Head of caudate nucleus (tissue), 42 donors: ENCODE data around the gene TSSK6.

Experiments used
- DNase-seq, 42 donors: peaks; one replicate each; pipeline versions ENCODE4 v3.0.0 to v3.0.0-alpha.2; 2020 to 2021; ENCODE audit warnings: mixed read lengths in 7 of 42
- intact Hi-C: fragments of 100-400 bp; cut with DNase I; formaldehyde crosslinking; loops from one replicate; pipeline ENCODE4 v1.15.0; 2022

Gene TSSK6

DNA sequence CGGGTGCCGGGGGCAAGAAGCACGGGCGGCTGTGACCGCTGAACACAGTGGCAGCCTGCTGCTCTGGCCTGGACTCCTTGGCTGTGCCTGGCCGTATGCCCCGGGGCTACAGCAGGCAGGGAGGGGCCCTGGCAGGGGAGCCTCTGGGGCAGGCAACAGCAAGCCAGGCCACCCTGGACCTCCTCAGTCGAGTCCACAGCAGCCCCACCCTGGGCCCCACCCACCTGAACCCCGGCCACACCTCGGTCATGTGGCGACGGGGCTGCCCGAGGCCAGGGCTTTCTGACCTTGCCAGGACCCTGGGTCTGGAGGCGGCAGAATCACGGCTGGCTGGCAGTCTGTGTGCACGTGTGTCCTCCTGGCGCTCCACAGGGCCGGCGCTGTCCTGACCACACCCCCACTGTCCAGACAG, 31.4 kb upstream of the TSSK6 start:
- intact Hi-C loops, result no loop called here
- DNase-seq, result no peak

DNA sequence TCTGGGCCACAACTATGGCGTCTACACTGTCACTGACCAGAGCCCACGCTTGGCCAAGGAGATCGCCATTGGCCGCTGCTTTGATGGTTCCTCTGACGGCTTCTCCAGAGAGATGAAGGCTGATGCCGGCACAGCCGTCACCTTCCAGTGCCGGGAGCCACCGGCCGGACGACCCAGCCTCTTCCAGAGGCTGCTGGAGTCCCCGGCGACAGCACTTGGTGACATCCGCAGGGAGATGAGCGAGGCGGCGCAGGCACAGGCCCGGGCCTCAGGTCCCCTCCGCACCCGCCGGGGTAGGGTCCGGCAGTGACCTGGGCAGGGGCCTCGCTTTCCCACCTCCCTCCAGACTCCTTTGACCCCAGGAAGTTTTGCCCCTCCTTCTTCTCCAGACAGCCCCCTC, 30.4 kb upstream of the TSSK6 start:
- intact Hi-C loops, result no loop called here

DNA sequence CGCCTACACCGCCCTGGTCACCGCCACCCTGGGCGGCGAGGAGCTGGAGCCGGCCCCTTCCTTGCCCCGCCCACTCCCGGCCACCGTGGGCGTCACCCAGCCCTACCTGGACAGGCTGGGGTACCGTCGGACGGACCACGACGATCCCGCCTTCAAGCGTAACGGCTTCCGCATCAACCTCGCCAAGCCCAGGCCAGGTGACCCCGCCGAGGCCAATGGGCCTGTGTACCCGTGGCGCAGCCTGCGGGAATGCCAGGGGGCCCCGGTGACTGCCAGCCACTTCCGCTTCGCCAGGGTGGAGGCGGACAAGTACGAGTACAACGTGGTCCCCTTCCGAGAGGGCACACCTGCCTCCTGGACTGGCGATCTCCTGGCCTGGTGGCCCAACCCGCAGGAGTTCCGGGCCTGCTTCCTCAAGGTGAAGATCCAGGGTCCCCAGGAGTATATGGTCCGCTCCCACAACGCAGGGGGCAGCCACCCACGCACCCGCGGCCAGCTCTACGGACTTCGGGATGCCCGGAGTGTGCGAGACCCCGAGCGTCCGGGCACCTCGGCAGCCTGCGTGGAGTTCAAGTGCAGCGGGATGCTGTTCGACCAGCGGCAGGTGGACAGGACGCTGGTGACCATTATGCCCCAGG, 29.7 kb upstream of the TSSK6 start:
- intact Hi-C loops, result no loop called here
- no peak for DNase-seq

More for the DNA sequence above, 30.4 kb upstream of the TSSK6 start:
- no peak for DNase-seq

DNA sequence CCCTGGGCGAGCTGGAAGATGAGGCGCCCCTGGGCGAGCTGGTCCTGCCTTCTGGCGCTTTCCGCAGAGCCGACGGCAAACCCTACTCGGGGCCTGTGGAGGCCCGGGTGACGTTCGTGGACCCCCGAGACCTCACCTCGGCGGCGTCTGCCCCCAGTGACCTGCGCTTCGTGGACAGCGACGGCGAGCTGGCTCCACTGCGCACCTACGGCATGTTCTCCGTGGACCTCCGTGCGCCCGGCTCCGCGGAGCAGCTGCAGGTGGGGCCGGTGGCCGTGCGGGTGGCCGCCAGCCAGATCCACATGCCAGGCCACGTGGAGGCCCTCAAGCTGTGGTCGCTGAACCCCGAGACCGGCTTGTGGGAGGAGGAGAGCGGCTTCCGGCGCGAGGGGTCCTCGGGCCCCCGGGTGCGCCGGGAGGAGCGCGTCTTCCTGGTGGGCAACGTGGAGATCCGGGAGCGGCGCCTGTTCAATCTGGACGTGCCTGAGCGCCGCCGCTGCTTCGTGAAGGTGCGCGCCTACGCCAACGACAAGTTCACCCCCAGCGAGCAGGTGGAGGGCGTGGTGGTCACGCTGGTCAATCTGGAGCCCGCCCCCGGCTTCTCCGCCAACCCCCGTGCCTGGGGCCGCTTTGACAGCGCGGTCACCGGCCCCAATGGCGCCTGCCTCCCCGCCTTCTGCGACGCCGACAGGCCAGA, 29.1 kb upstream of the TSSK6 start:
- intact Hi-C loops, result no loop called here
- DNase-seq, result no peak

DNA sequence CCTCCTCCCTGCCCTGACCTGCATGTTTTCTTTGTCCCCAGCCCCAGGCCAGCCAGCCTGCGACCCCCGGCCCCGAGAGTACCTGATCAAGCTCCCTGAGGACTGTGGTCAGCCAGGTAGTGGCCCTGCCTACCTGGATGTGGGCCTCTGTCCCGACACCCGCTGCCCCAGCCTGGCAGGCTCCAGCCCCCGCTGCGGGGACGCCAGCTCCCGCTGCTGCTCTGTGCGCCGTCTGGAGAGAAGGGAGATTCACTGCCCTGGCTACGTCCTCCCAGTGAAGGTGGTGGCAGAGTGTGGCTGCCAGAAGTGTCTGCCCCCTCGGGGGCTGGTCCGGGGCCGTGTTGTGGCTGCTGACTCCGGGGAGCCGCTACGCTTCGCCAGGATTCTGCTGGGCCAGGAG, 28.3 kb upstream of the TSSK6 start:
- no peak for DNase-seq
- intact Hi-C loops, result no loop called here

GRCh38 chr19:19543101-19543500, 27.8 kb upstream of the TSSK6 start:
- no peak for DNase-seq
- intact Hi-C loops, result no loop called here

- intact Hi-C loops, result no loop called here
Observed at GRCh38 chr19:19542507-19542906, 27.2 kb upstream of the TSSK6 start.

GRCh38 chr19:19541616-19542015, 26.3 kb upstream of the TSSK6 start:
- intact Hi-C loops, result no loop called here
- no peak for DNase-seq

More at GRCh38 chr19:19542507-19542906, 27.2 kb upstream of the TSSK6 start:
- DNase-seq, result no peak

DNA sequence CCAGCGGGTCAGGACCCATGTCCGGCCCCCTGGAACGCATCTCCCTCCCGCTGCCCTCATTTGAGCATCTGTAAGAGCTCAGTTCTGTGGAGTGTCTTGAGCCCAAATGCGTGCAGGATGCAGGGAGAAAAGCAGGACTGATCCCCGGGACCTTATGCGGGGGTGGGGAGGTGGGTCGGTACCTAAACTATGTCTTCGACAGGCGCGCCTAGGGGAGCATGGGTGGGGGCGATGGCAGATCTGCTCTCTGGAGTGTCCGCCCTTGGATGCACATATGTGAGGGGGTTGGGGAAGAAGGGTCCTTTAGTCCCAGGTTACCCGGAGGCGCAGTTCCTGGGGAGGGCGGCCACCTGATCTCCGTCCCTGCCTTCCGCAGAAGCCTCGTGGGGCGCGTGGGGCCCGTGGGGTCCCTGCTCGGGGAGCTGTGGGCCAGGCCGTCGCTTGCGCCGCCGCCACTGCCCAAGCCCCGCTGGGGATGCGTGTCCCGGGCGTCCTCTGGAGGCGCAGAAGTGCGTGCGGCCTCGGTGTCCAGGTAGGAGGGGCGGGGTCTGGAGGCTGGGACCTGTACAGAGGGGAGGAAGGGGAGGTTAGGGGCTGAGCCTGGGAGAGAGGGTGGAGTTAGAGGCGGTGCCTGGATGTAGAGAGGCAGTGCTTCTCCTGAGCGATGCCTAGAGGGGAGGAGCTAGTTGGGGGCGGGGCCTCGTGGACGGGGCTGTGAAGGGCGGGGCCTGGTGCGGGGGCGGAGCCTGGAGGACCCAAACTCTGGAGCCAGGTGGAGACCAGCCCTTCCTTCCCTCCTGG, 25.6 kb upstream of the TSSK6 start:
- intact Hi-C loops, result no loop called here
- DNase-seq, result peak in 31 of 42 donors; percentile 18 to 75 (median 48)

DNA sequence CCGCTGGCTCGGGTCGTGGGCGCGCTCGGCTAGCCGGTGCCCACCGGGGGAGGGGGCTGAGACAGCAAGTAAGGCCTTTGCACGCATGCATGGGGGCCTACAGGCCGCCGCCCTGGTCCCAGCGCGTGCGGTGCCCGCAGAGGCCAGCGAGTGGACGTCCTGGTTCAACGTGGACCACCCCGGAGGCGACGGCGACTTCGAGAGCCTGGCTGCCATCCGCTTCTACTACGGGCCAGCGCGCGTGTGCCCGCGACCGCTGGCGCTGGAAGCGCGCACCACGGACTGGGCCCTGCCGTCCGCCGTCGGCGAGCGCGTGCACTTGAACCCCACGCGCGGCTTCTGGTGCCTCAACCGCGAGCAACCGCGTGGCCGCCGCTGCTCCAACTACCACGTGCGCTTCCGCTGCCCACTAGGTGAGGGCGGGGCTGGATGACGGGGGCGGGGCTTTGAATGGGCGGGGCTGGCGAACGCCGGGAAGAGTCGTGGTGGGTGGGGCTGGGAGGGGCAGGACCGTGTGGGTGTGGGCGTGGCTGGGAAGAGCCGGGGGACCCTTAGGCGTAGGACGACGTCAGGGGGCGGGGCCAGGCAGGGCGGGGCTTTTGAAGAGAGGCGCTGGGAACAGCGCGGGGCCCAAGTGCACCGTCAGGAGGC, 24.8 kb upstream of the TSSK6 start:
- intact Hi-C loops, result no loop called here
- DNase-seq, result peak in 36 of 42 donors; percentile 18 to 79 (median 56)

GRCh38 chr19:19539698-19540063, 24.3 kb upstream of the TSSK6 start:
- intact Hi-C loops, result no loop called here
- DNase-seq, result no peak

DNA sequence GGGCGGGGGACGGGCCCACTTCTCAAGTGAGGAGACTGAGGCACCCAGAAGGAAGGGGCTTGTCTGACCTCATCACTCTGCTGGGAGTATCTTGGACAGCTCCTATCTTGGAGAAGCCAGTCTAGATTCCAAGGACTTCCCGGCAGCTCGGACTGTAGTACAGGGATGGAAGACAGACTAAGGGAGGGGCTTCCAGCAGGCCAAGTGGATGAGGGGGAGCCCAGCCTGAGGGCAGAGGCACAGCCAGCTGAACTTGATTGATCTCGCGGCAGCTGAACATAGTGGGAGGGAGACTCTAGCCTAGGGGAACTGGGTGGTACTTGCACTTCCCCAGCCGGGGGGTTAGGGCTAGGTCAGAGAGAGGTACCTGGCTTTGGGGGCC, 23.4 kb upstream of the TSSK6 start:
- intact Hi-C loops, result no loop called here
- no peak for DNase-seq

DNA sequence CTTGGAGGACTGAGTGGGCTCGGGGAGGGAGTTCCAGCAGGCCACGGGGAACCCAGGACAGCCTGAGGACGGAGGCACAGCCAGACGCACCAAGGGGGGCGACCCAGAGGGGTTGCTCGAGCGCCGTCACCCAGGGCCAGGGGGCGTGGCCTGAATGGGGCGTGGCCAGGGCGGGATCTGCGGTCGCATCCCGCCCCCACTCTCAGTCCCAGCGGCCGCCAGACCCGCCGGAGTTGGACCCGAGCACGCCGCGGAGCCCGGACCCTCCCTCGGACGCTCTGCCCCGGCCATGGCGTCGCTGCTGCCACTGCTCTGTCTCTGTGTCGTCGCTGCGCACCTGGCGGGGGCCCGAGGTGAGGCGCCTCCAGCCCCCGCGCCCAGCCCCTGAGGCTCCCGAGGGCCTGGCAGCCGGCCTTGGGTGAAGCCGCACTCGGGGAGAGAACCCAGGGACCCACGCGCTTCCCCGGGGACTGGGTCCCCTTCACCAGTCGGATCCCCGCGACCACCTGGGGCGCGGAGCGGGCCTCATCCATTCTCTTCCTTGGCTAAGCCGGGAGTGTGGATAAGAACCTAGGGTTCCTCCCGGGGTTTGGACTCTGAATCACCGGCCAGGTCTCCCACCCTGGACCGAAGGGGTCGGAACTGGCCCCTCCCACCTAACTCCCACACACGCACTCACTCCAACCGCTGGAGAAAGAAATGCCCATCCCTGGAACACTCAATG, 22.9 kb upstream of the TSSK6 start, which contains the start of gene CILP2:
Gene CILP2, plus strand, starts transcription at position 205 of the 724 bp plus-strand sequence. Its CDS starts 85 bp downstream, at position 290.
- intact Hi-C loops, result no loop called here
- peak in 16 of 42 donors; percentile 29 to 63 (median 53) for DNase-seq

GRCh38 chr19:19537075-19538048, 22.0 kb upstream of the TSSK6 start:
- peak in 1 of 42 donors; percentile 9 for DNase-seq
- intact Hi-C loops, result no loop called here

DNA sequence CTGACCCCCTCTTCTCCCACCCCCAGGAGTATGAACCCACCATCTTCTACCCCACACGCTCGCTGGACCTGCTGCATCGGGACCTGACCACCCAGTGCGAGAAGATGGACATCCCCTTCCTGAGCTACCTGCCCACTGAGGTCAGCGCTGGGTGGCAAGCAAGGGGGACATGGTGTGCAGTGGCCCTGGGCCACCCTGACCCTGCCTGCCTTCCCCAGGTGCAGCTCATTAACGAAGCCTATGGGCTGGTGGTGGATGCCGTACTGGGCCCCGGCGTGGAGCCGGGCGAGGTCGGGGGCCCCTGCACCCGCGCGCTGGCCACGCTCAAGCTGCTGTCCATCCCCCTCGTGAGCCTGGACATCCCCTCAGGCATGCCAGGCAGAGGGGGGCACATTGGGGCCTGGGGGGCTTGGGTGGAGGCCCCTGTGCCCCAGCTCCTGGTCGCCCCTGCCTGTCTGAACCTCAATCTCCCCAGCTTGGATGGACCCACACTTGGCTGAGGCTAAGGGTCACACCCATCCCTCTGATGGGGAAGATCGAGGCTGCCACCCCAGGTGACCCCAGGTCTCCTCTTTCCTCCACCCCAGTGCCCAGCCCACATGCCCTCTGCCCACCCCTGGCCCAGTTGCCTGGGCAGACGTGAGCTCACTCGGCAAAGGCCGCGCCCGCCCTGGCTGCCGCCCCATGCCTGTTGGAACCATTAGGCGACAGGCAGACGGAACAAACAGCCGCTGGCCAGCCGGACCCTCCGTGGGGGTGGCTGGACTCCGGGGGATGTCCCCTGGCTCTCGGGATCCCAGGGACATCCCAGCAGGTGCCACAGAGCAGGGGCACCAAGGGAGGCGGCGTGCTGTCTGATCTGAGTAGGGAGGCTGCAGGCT, 20.2 kb upstream of the TSSK6 start:
- intact Hi-C loops, result no loop called here
- DNase-seq, result no peak

GRCh38 chr19:19534556-19535265, 19.4 kb upstream of the TSSK6 start:
- DNase-seq, result no peak

More at GRCh38 chr19:19534556-19535265, 19.4 kb upstream of the TSSK6 start:
- intact Hi-C loops, result loop anchor here (5.0 kb wide), 2 partner anchors 108 to 423 kb away; partner anchors contain the start of gene GMIP
